Keratinocyte (primary cell): ENCODE measurements around the gene PPARGC1A. TPM values are rescaled to one million over a fixed set of nuclear protein-coding genes. Genes with fewer than 3 reads are reported as not detected.

Experiments
- DNase-seq: peaks from one replicate; pipeline ENCODE4 v3.0.0-alpha.2; 2011; ENCODE audit warnings: low read depth, missing footprints, low spot score
- FAIRE-seq: peaks from 2 replicates; lab custom pipeline; 2011; peaks lifted over from hg19 to GRCh38; lab: Jason Lieb, UNC
- H2AFZ ChIP-seq: 2 replicates; pipeline ENCODE4 v1.6.0; 2012; ENCODE audit warnings: low read length, control low read depth, inconsistent platforms; ENCODE audit not compliant: control insufficient read depth
- H3K27ac ChIP-seq: 2 replicates; pipeline ENCODE4 v1.5.1; 2011; ENCODE audit warnings: low read length; ENCODE audit not compliant: control insufficient read depth, insufficient read depth
- H3K27me3 ChIP-seq: 3 replicates; pipeline ENCODE4 v1.6.0; 2011; ENCODE audit warnings: low read length; ENCODE audit not compliant: control insufficient read depth, insufficient read depth; ENCODE audit errors: extremely low read depth
- H3K36me3 ChIP-seq, 2 experiments: 2 replicates in 1 of 2; 3 replicates in 1 of 2; pipeline ENCODE4 v1.5.1; 2011; ENCODE audit warnings: low read length in 2 of 2, mild to moderate bottlenecking in 1 of 2; ENCODE audit not compliant: control insufficient read depth in 2 of 2, insufficient read depth in 2 of 2; ENCODE audit errors: extremely low read depth in 1 of 2
- H3K4me1 ChIP-seq: 3 replicates; pipeline ENCODE4 v1.5.1; 2011; ENCODE audit warnings: low read length; ENCODE audit not compliant: control insufficient read depth, insufficient read depth; ENCODE audit errors: extremely low read depth
- H3K4me2 ChIP-seq: 3 replicates; pipeline ENCODE4 v1.6.0; 2011; ENCODE audit warnings: low read depth, low read length; ENCODE audit not compliant: control insufficient read depth, insufficient read depth; ENCODE audit errors: extremely low read depth
- H3K4me3 ChIP-seq, 3 experiments: fragments of 200-600 bp in 1 of 3; sonication (generic) in 1 of 3; 2 replicates in 2 of 3; 3 replicates in 1 of 3; pipeline ENCODE4 v1.5.1; 2011 to 2016; ENCODE audit warnings: low read length in 3 of 3, mild to moderate bottlenecking in 3 of 3, control low read depth in 2 of 3, inconsistent platforms in 1 of 3, low read depth in 1 of 3, mixed read lengths in 1 of 3, mixed run types in 1 of 3, moderate library complexity in 1 of 3; ENCODE audit not compliant: control insufficient read depth in 2 of 3, insufficient read depth in 2 of 3; ENCODE audit errors: extremely low read depth in 1 of 3
- H3K79me2 ChIP-seq: 2 replicates; pipeline ENCODE4 v1.6.0; 2012; ENCODE audit warnings: low read length; ENCODE audit not compliant: control insufficient read depth, insufficient read depth
- H3K9ac ChIP-seq: 3 replicates; pipeline ENCODE4 v1.6.0; 2011; ENCODE audit warnings: low read length; ENCODE audit not compliant: control insufficient read depth, insufficient read depth; ENCODE audit errors: extremely low read depth
- H3K9me1 ChIP-seq: 3 replicates; pipeline ENCODE4 v1.6.0; 2011; ENCODE audit warnings: low read length; ENCODE audit not compliant: control insufficient read depth, insufficient read depth; ENCODE audit errors: extremely low read depth
- H3K9me3 ChIP-seq: 2 replicates; pipeline ENCODE4 v1.5.1; 2012; ENCODE audit warnings: low read depth, low read length; ENCODE audit not compliant: control insufficient read depth
- H4K20me1 ChIP-seq: 3 replicates; pipeline ENCODE4 v1.6.0; 2011; ENCODE audit warnings: low read length; ENCODE audit not compliant: control insufficient read depth, insufficient read depth; ENCODE audit errors: extremely low read depth
- EZH2 ChIP-seq: IDR thresholded peaks from one replicate; pipeline ENCODE4 v1.6.1; 2012; ENCODE audit warnings: inconsistent platforms, mild to moderate bottlenecking, low read length, moderate library complexity
- dilution Hi-C: fragments of 300-500 bp; cut with MboI; formaldehyde crosslinking; loops from one replicate; pipeline ENCODE4 v1.7.0; 2020; ENCODE audit warnings: low sequenced_read_pairs; ENCODE audit not compliant: extremely low pct_ligation_motif_present
- polyA plus RNA-seq, 5 experiments: library from polyadenylated mRNA; depleted of rRNA in 3 of 5; stranded (reverse) in 3 of 5; stranded (forward) in 1 of 5; unstranded in 1 of 5; fragments of >200 nt; gene quantifications; 1 replicate in 1 of 5; 2 replicates in 3 of 5; 3 replicates in 1 of 5; pipeline versions ENCODE4 v1.2.1 to v1.2.3, GENCODE V29; 2011 to 2012; ENCODE audit warnings: missing spikeins in 2 of 5, low read depth in 1 of 5, low replicate concordance in 1 of 5
- TF ChIP-seq, protein P1 (sequence below), 3 experiments: IDR thresholded peaks in 1 of 3; conservative IDR thresholded peaks in 1 of 3; optimal IDR thresholded peaks in 1 of 3; 2 replicates in 2 of 3; 3 replicates in 1 of 3; pipeline versions ENCODE3 to v1.5.1; 2011; ENCODE audit warnings: low read length in 3 of 3, mild to moderate bottlenecking in 3 of 3, moderate library complexity in 2 of 3, control low read depth in 1 of 3, inconsistent platforms in 1 of 3; ENCODE audit not compliant: insufficient read depth in 2 of 3; ENCODE audit errors: extremely low read depth in 1 of 3

The PPARGC1A gene
- polyA plus RNA-seq, 1 donor (not counting 4 experiments of a cell fraction or from before 2014, with no cell fraction given), result 0.18 TPM

DNA sequence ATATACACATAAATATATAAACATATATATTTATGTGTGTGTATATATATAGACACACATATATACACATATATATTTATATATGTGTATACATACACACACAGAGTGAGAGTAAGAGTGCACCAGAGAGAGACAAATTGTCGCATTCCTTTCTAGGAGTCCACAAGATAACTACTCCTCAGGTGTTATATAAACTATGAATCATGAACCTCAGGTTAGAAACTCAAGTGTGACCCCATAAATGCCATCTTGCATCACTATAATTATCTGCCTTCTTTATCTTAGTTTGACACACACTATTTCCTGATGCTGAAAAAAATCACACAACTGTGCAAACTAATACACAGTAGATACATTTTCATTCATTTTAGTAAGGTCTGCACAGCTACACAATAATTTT lies 135.2 kb downstream of the PPARGC1A start:
- TF ChIP-seq, protein P1, sequence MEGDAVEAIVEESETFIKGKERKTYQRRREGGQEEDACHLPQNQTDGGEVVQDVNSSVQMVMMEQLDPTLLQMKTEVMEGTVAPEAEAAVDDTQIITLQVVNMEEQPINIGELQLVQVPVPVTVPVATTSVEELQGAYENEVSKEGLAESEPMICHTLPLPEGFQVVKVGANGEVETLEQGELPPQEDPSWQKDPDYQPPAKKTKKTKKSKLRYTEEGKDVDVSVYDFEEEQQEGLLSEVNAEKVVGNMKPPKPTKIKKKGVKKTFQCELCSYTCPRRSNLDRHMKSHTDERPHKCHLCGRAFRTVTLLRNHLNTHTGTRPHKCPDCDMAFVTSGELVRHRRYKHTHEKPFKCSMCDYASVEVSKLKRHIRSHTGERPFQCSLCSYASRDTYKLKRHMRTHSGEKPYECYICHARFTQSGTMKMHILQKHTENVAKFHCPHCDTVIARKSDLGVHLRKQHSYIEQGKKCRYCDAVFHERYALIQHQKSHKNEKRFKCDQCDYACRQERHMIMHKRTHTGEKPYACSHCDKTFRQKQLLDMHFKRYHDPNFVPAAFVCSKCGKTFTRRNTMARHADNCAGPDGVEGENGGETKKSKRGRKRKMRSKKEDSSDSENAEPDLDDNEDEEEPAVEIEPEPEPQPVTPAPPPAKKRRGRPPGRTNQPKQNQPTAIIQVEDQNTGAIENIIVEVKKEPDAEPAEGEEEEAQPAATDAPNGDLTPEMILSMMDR (optimal IDR thresholded peaks at IDR 0.05 in 1 of 3, IDR thresholded peaks at IDR 0.05 in 1 of 3, conservative IDR thresholded peaks at IDR 0.05 in 1 of 3; ENCODE audit: extremely low read depth in 1 of 3, insufficient read depth in 2 of 3, low read length in 3 of 3), result no peak
- no peak for TF ChIP-seq EZH2
- no peak for FAIRE-seq

DNA sequence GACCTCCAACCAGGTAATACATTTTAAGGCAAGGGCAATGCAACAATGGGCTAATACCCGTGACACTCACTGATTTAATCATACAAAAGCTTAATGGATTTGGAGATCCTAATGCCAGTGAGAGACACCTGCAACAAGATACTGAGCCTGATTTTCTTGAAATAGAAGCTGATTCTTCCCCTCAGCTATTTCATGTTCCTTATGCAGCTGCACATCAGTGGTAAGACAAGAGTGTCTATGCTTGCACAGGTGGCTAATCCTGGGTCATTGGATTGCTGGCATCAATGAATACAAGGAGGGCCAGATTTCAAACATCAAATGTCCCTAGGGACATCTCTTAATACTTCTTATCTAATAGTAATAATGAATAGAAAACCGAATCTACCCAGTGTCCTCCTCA lies 139.7 kb downstream of the PPARGC1A start:
- Histone ChIP-seq H4K20me1 (no peaks in the 10 kb centered on the region), H3K36me3 (no peaks in the 10 kb centered on the region), H3K4me1 (no peaks in the 10 kb centered on the region), H2AFZ (no peak overlapping the region), H3K4me3 (no peak overlapping the region), H3K27me3 (no peaks in the 10 kb centered on the region), H3K79me2 (no peaks in the 10 kb centered on the region), H3K27ac (no peak overlapping the region), H3K9ac (no peak overlapping the region), H3K9me3 (no peaks in the 10 kb centered on the region), H3K4me2 (no peak overlapping the region), H3K9me1 (no peaks in the 10 kb centered on the region)
- FAIRE-seq (no peak), DNase-seq (no peak)
- TF ChIP-seq, protein P1 (optimal IDR thresholded peaks at IDR 0.05 in 1 of 3, IDR thresholded peaks at IDR 0.05 in 1 of 3, conservative IDR thresholded peaks at IDR 0.05 in 1 of 3; ENCODE audit: extremely low read depth in 1 of 3, insufficient read depth in 2 of 3, low read length in 3 of 3), result no peak
- no peak for TF ChIP-seq EZH2
- dilution Hi-C loops, result no loop called here

More for the DNA sequence above, 135.2 kb downstream of the PPARGC1A start:
- Histone ChIP-seq H3K4me1 (no peaks in the 10 kb centered on the region), H3K27ac (no peak overlapping the region), H3K9me3 (no peaks in the 10 kb centered on the region), H3K4me2 (no peak overlapping the region), H3K36me3 (no peaks in the 10 kb centered on the region), H3K4me3 (no peak overlapping the region), H2AFZ (no peak overlapping the region), H3K79me2 (no peaks in the 10 kb centered on the region), H3K9ac (no peak overlapping the region), H3K9me1 (no peaks in the 10 kb centered on the region), H3K27me3 (no peaks in the 10 kb centered on the region), H4K20me1 (no peaks in the 10 kb centered on the region)
- dilution Hi-C loops, result no loop called here
- DNase-seq, result no peak
